ENCODE results near the gene CLDN5. TPM values are rescaled to one million over a fixed set of nuclear protein-coding genes. Genes with fewer than 3 reads are reported as not detected.

Gene CLDN5
- total RNA-seq, 1 experiment from 2014 or later = not detected

DNA sequence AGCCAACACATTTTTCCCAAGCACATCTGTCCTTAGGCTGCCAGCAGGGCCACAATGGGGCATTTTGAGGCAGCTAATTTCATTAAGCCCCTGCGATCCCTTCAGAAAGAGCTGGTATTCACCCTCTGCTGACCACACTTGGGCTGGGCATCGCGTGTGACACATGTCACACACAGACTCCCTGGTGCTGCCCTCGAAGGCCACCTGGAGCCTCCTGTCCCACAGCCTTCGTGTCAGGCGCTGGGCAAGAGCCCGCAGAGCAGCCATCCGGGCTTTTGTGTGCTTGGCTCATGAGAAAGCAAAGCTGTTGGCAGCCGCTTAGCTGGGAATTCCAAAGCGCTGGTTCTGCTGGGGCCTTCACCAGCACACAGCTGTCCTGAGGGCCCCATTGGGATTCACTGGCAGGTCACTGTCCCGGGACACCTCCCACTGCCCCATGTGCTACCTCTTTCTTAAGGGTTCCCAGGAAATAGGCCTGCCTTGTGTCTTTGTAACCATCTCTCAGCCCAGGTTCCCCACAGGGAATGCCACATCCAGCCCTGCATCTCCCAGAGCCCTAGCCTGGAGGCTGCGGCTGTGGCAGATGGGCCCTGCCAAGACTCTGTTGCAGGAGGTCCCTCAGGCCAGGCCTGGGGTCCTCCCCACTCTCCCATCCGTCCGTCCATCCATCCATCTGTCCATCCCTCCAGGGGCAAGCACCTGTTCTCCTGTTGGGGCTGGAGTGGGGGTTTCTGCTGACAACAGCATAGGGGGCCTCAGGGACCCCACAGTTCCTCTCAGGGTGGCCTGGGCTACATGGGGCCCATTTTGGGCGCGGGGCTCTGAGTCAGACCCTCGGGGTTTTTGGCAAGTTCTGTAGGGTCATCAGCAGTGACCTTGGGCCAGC is 4.9 kb downstream of the CLDN5 start:
- DNase-seq = no peak
- no peaks in the 10 kb centered on the region for H3K27me3 ChIP-seq (replicated peaks; ENCODE audit: control insufficient read depth, insufficient read depth, low read length)
- Mint-ChIP-seq H3K36me3 (ENCODE audit: insufficient read depth, unreplicated experiment) (peaks cover 24% of the 10 kb centered on the region), H3K27ac (ENCODE audit: unreplicated experiment) (no peak overlapping the region), H3K9me3 (ENCODE audit: unreplicated experiment) (no peaks in the 10 kb centered on the region), H3K4me3 (ENCODE audit: unreplicated experiment) (no peak overlapping the region), H3K4me1 (ENCODE audit: low read depth, unreplicated experiment) (no peaks in the 10 kb centered on the region), H3K27me3 (ENCODE audit: insufficient read depth, unreplicated experiment) (no peaks in the 10 kb centered on the region)
- H3K4me3 ChIP-seq (ENCODE audit: low read depth, low read length) = no peak overlapping the region
- H3K36me3 ChIP-seq (ENCODE audit: control insufficient read depth, insufficient read depth, low read length) = no peaks in the 10 kb centered on the region
- H3K9me3 ChIP-seq = no peaks in the 10 kb centered on the region
- intact Hi-C loops (cut with micrococcal nuclease; ENCODE audit: unreplicated experiment) = no loop called here
- BruUV-seq (replicated peaks) = no TSS peak
- ChIA-PET CTCF (no interaction called here), POLR2A (no interaction called here)
- TF ChIP-seq, protein P1, sequence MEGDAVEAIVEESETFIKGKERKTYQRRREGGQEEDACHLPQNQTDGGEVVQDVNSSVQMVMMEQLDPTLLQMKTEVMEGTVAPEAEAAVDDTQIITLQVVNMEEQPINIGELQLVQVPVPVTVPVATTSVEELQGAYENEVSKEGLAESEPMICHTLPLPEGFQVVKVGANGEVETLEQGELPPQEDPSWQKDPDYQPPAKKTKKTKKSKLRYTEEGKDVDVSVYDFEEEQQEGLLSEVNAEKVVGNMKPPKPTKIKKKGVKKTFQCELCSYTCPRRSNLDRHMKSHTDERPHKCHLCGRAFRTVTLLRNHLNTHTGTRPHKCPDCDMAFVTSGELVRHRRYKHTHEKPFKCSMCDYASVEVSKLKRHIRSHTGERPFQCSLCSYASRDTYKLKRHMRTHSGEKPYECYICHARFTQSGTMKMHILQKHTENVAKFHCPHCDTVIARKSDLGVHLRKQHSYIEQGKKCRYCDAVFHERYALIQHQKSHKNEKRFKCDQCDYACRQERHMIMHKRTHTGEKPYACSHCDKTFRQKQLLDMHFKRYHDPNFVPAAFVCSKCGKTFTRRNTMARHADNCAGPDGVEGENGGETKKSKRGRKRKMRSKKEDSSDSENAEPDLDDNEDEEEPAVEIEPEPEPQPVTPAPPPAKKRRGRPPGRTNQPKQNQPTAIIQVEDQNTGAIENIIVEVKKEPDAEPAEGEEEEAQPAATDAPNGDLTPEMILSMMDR (IDR thresholded peaks at IDR 0.05; ENCODE audit: insufficient read depth in 1 of 2, low read depth in 1 of 2, low read length in 1 of 2, severe bottlenecking in 1 of 2, unreplicated experiment in 1 of 2) = no peak
- H3K4me1 ChIP-seq = no peaks in the 10 kb centered on the region

- no peaks in the 10 kb centered on the region for H3K27me3 Mint-ChIP-seq (ENCODE audit: insufficient read depth, unreplicated experiment)
- H3K9me3 ChIP-seq = no peaks in the 10 kb centered on the region
- no peak overlapping the region for H3K4me3 Mint-ChIP-seq (ENCODE audit: unreplicated experiment)
- H3K27me3 ChIP-seq (replicated peaks; ENCODE audit: control insufficient read depth, insufficient read depth, low read length) = no peaks in the 10 kb centered on the region
- H3K4me3 ChIP-seq (ENCODE audit: low read depth, low read length) = no peak overlapping the region
- H3K4me1 ChIP-seq = no peaks in the 10 kb centered on the region
- H3K9me3 Mint-ChIP-seq (ENCODE audit: unreplicated experiment) = no peaks in the 10 kb centered on the region
- no peaks in the 10 kb centered on the region for H3K36me3 ChIP-seq (ENCODE audit: control insufficient read depth, insufficient read depth, low read length)
- DNase-seq = no peak
- CTCF ChIA-PET = no interaction called here
- TF ChIP-seq, protein P1 (IDR thresholded peaks at IDR 0.05; ENCODE audit: insufficient read depth in 1 of 2, low read depth in 1 of 2, low read length in 1 of 2, severe bottlenecking in 1 of 2, unreplicated experiment in 1 of 2) = no peak
- H3K36me3 Mint-ChIP-seq (ENCODE audit: insufficient read depth, unreplicated experiment) = peaks cover 24% of the 10 kb centered on the region
- POLR2A ChIA-PET = no interaction called here
- H3K27ac Mint-ChIP-seq (ENCODE audit: unreplicated experiment) = no peak overlapping the region
- intact Hi-C loops (cut with micrococcal nuclease; ENCODE audit: unreplicated experiment) = no loop called here
- no TSS peak for BruUV-seq (replicated peaks)
- no peaks in the 10 kb centered on the region for H3K4me1 Mint-ChIP-seq (ENCODE audit: low read depth, unreplicated experiment)
Measured at GRCh38 chr22:19518635-19519034, 5.6 kb downstream of the CLDN5 start.

DNA sequence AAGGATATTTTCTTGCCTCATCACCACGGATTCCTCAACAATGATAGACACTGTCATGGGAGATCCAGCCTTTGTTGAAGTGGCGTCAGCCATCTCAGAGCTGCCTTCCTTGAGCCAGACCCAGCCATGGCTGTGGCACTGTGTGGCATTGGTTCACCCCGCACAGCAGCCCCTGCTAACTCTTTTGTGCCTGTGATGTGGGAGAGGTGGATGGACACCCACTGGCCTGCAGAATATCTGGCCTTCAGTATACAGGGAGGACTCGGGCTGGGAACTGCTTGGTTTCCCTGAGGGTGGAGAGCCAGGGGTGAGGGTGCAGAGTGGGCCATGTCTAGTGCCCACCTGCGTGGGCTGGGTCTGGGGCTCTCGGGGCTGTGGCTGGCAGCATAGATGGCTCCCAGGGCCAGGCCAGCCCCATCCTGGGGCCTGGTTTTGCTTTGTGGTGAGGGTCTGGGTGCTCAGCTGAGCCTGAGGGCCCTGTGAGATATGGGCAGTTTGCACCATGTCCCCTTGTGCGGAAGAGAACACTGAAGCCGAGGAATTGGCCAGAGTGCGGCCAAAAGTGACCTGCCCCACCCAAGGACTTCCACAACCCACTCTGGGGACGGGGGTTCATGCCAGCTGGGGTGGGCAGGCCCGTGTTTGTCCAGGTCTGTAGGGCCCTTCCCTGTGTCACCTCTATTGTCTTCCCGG is 6.1 kb downstream of the CLDN5 start:
- intact Hi-C loops (cut with micrococcal nuclease; ENCODE audit: unreplicated experiment) = no loop called here
- Mint-ChIP-seq H3K27ac (ENCODE audit: unreplicated experiment) (no peak overlapping the region), H3K4me3 (ENCODE audit: unreplicated experiment) (no peak overlapping the region), H3K27me3 (ENCODE audit: insufficient read depth, unreplicated experiment) (no peaks in the 10 kb centered on the region), H3K36me3 (ENCODE audit: insufficient read depth, unreplicated experiment) (peaks cover 23% of the 10 kb centered on the region), H3K4me1 (ENCODE audit: low read depth, unreplicated experiment) (no peaks in the 10 kb centered on the region), H3K9me3 (ENCODE audit: unreplicated experiment) (no peaks in the 10 kb centered on the region)
- ChIA-PET POLR2A (no interaction called here), CTCF (no interaction called here)
- DNase-seq = no peak
- no TSS peak for BruUV-seq (replicated peaks)
- no peaks in the 10 kb centered on the region for H3K36me3 ChIP-seq (ENCODE audit: control insufficient read depth, insufficient read depth, low read length)
- TF ChIP-seq, protein P1 (IDR thresholded peaks at IDR 0.05; ENCODE audit: insufficient read depth in 1 of 2, low read depth in 1 of 2, low read length in 1 of 2, severe bottlenecking in 1 of 2, unreplicated experiment in 1 of 2) = no peak
- H3K27me3 ChIP-seq (replicated peaks; ENCODE audit: control insufficient read depth, insufficient read depth, low read length) = no peaks in the 10 kb centered on the region
- no peaks in the 10 kb centered on the region for H3K4me1 ChIP-seq
- no peak overlapping the region for H3K4me3 ChIP-seq (ENCODE audit: low read depth, low read length)
- H3K9me3 ChIP-seq = no peaks in the 10 kb centered on the region

All from Caco-2 (cell line).